ENCODE data around the gene SACM1L.

The SACM1L gene

DNA sequence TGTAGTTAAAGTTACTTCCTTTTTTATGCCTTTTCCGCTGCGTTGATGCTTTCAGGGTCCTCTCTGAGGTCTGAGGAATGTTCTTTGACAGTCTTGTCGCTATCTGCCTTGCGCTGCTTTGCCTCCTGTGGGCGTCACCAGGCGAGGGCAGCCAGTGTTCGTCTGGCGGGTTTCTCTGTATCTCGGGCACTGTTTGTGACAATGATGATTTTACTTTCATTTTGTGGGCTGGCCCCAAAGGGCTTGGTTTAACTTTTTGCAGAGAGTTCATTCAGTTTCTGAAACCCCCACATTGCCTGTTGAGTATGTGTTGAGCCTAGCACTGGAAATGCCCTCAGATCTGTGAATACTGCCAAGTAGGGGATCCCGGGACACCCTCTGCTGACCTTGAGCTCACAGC lies 24.6 kb upstream of the SACM1L start:
- TF ChIP-seq OSR1 (CRISPR knock-in tag; IDR thresholded peaks at IDR 0.05), result no peak
- TF ChIP-seq, protein P1, sequence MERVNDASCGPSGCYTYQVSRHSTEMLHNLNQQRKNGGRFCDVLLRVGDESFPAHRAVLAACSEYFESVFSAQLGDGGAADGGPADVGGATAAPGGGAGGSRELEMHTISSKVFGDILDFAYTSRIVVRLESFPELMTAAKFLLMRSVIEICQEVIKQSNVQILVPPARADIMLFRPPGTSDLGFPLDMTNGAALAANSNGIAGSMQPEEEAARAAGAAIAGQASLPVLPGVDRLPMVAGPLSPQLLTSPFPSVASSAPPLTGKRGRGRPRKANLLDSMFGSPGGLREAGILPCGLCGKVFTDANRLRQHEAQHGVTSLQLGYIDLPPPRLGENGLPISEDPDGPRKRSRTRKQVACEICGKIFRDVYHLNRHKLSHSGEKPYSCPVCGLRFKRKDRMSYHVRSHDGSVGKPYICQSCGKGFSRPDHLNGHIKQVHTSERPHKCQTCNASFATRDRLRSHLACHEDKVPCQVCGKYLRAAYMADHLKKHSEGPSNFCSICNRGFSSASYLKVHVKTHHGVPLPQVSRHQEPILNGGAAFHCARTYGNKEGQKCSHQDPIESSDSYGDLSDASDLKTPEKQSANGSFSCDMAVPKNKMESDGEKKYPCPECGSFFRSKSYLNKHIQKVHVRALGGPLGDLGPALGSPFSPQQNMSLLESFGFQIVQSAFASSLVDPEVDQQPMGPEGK (CRISPR knock-in tag; IDR thresholded peaks at IDR 0.05; ENCODE audit: borderline replicate concordance), result no peak
- no peak for TF ChIP-seq ZC3H10 (CRISPR knock-in tag; IDR thresholded peaks at IDR 0.05)
- TF ChIP-seq ZFP3 (CRISPR knock-in tag; IDR thresholded peaks at IDR 0.05), result no peak
- TF ChIP-seq, protein P2, sequence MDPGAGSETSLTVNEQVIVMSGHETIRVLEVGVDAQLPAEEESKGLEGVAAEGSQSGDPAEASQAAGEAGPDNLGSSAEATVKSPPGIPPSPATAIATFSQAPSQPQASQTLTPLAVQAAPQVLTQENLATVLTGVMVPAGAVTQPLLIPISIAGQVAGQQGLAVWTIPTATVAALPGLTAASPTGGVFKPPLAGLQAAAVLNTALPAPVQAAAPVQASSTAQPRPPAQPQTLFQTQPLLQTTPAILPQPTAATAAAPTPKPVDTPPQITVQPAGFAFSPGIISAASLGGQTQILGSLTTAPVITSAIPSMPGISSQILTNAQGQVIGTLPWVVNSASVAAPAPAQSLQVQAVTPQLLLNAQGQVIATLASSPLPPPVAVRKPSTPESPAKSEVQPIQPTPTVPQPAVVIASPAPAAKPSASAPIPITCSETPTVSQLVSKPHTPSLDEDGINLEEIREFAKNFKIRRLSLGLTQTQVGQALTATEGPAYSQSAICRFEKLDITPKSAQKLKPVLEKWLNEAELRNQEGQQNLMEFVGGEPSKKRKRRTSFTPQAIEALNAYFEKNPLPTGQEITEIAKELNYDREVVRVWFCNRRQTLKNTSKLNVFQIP (CRISPR knock-in tag; IDR thresholded peaks at IDR 0.05; ENCODE audit: borderline replicate concordance, low read depth), result no peak
- TF ChIP-seq, protein P3, sequence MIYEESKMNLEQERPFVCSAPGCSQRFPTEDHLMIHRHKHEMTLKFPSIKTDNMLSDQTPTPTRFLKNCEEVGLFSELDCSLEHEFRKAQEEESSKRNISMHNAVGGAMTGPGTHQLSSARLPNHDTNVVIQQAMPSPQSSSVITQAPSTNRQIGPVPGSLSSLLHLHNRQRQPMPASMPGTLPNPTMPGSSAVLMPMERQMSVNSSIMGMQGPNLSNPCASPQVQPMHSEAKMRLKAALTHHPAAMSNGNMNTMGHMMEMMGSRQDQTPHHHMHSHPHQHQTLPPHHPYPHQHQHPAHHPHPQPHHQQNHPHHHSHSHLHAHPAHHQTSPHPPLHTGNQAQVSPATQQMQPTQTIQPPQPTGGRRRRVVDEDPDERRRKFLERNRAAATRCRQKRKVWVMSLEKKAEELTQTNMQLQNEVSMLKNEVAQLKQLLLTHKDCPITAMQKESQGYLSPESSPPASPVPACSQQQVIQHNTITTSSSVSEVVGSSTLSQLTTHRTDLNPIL (CRISPR knock-in tag; IDR thresholded peaks at IDR 0.05; ENCODE audit: low read depth), result no peak
- no peak for TF ChIP-seq BACH2 (CRISPR knock-in tag; IDR thresholded peaks at IDR 0.05; ENCODE audit: borderline replicate concordance)
- ATAC-seq, result no peak

DNA sequence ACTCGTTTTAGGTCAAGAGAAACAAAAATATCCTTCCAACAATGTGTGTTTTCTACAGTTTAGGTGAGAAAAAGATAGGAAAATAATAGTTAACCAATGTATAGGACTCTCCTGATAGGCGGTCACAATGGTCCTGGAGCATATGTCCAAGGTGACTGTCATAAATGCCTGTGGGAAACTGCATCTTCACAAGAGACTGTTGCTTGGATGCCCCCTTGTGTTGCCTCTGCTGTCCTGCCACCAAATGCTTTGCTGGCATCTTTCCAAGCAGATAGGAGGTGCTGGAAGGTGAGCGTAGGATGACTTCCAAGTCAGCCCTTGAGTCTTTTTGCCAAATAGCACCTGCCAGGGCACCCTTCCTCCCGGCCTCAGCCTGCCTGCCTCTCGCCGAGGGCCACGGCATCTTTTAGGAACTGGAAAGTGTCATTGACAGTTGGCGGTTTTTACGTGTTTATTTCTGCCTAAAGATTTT lies 24.1 kb upstream of the SACM1L start:
- no peak for TF ChIP-seq TCF4 (CRISPR knock-in tag; IDR thresholded peaks at IDR 0.05; ENCODE audit: borderline replicate concordance)
- no peak for TF ChIP-seq TOX (CRISPR knock-in tag; IDR thresholded peaks at IDR 0.05; ENCODE audit: borderline replicate concordance)
- TF ChIP-seq CSRNP3 (CRISPR knock-in tag; IDR thresholded peaks at IDR 0.05), result no peak
- no peak for TF ChIP-seq PPARA (CRISPR knock-in tag; IDR thresholded peaks at IDR 0.05; ENCODE audit: borderline replicate concordance)
- TF ChIP-seq ZNF565 (CRISPR knock-in tag; conservative IDR thresholded peaks at IDR 0.05; ENCODE audit: low read depth), result no peak
- TF ChIP-seq ZFP3 (CRISPR knock-in tag; IDR thresholded peaks at IDR 0.05), result no peak
- TF ChIP-seq SNAI2 (CRISPR knock-in tag; IDR thresholded peaks at IDR 0.05), result no peak
- TF ChIP-seq ZNF8 (CRISPR knock-in tag; IDR thresholded peaks at IDR 0.05), result no peak
- TF ChIP-seq, protein P1 (CRISPR knock-in tag; IDR thresholded peaks at IDR 0.05; ENCODE audit: borderline replicate concordance), result no peak
- no peak for TF ChIP-seq OSR1 (CRISPR knock-in tag; IDR thresholded peaks at IDR 0.05)
- TF ChIP-seq, protein P4, sequence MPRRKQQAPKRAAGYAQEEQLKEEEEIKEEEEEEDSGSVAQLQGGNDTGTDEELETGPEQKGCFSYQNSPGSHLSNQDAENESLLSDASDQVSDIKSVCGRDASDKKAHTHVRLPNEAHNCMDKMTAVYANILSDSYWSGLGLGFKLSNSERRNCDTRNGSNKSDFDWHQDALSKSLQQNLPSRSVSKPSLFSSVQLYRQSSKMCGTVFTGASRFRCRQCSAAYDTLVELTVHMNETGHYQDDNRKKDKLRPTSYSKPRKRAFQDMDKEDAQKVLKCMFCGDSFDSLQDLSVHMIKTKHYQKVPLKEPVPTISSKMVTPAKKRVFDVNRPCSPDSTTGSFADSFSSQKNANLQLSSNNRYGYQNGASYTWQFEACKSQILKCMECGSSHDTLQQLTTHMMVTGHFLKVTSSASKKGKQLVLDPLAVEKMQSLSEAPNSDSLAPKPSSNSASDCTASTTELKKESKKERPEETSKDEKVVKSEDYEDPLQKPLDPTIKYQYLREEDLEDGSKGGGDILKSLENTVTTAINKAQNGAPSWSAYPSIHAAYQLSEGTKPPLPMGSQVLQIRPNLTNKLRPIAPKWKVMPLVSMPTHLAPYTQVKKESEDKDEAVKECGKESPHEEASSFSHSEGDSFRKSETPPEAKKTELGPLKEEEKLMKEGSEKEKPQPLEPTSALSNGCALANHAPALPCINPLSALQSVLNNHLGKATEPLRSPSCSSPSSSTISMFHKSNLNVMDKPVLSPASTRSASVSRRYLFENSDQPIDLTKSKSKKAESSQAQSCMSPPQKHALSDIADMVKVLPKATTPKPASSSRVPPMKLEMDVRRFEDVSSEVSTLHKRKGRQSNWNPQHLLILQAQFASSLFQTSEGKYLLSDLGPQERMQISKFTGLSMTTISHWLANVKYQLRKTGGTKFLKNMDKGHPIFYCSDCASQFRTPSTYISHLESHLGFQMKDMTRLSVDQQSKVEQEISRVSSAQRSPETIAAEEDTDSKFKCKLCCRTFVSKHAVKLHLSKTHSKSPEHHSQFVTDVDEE (CRISPR knock-in tag; IDR thresholded peaks at IDR 0.05), result no peak
- no peak for TF ChIP-seq ZNF70 (CRISPR knock-in tag; IDR thresholded peaks at IDR 0.05)
- no peak for TF ChIP-seq ESRRG (CRISPR knock-in tag; IDR thresholded peaks at IDR 0.05)
- no peak for TF ChIP-seq ISL1 (CRISPR knock-in tag; IDR thresholded peaks at IDR 0.05)
- TF ChIP-seq CSDC2 (CRISPR knock-in tag; IDR thresholded peaks at IDR 0.05), result no peak

More for the DNA sequence above, 24.1 kb upstream of the SACM1L start:
- ATAC-seq, result no peak
